Tibial artery (tissue), 4 donors: ENCODE results near the gene SLAMF8.

Experiments
- DNase-seq, 2 donors: peaks; one replicate each; pipeline ENCODE4 v3.0.0-alpha.2; 2019
- H3K27ac ChIP-seq, 2 donors: fragments of 200-600 bp; sonication (generic) in 1 of 2; 1 replicate in 1 of 2; 2 replicates in 1 of 2; pipeline ENCODE4 v1.5.1; 2018 to 2019; ENCODE audit warnings: mild to moderate bottlenecking in 1 of 2
- H3K27me3 ChIP-seq, 2 donors: fragments of 200-600 bp; sonication (generic) in 1 of 2; one replicate each; pipeline versions ENCODE4 v1.5.1 to v1.6.0; 2016 to 2019
- H3K36me3 ChIP-seq, 3 donors: fragments of 200-600 bp; sonication (generic) in 2 of 3; one replicate each; pipeline ENCODE4 v1.5.1; 2016 to 2019; ENCODE audit warnings: mild to moderate bottlenecking in 2 of 3
- H3K4me1 ChIP-seq, 4 donors: fragments of 200-600 bp; sonication (generic) in 2 of 4; 1 replicate in 3 of 4; 2 replicates in 1 of 4; pipeline ENCODE4 v1.5.1; 2016 to 2019
- H3K4me3 ChIP-seq, 2 donors: fragments of 200-600 bp; sonication (generic) in 1 of 2; 1 replicate in 1 of 2; 2 replicates in 1 of 2; pipeline ENCODE4 v1.5.1; 2018 to 2019; ENCODE audit warnings: mild to moderate bottlenecking in 2 of 2
- H3K9me3 ChIP-seq, 3 donors: fragments of 200-600 bp; sonication (generic) in 1 of 3; one replicate each; pipeline ENCODE4 v1.5.1; 2016 to 2019
- intact Hi-C: fragments of 100-400 bp; cut with DNase I; formaldehyde crosslinking; loops from one replicate; pipeline ENCODE4 v1.15.0; 2023; ENCODE audit warnings: low total_unique reads
- TF ChIP-seq, protein P1 (sequence below), 2 experiments: fragments of 200-600 bp in 1 of 2; fragments of 450-650 bp in 1 of 2; IDR thresholded peaks; one replicate each; pipeline ENCODE4 v1.5.1; 2017 to 2019; ENCODE audit warnings: antibody characterized with exemption in 2 of 2, mild to moderate bottlenecking in 1 of 2, moderate library complexity in 1 of 2

The SLAMF8 gene

DNA sequence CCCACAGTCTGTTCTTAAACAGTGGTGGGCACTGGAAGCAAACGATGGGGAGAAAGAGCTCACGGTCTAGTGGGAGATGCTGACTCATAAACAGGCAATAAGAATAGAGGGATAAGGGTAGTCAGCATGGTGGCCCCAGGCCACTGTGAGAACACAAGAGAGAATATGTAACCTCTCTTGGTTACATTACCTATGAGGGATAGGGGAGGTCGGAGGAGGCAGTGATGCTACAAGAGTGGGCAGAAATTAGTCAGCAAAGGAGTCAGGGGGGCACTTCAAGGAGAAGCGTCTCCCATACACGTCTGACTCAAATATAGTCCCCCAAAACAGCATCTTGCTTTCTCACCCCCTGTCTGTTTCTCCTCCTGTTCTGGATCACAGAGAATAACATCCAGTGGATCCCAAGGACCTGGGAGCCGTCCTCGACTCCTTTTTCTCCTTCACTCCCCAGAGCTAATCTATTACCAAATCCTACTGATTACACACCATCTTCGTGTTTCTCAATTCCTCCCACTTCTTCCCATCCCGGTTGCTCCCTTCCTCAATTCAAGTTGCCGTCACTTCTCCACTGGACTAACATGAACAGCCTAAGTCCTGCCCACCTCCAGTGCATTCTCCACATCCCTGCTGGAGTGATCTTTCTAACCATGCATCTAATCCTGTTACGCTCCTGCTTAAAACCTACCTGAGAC is 2.1 kb downstream of the SLAMF8 start:
- TF ChIP-seq, protein P1, sequence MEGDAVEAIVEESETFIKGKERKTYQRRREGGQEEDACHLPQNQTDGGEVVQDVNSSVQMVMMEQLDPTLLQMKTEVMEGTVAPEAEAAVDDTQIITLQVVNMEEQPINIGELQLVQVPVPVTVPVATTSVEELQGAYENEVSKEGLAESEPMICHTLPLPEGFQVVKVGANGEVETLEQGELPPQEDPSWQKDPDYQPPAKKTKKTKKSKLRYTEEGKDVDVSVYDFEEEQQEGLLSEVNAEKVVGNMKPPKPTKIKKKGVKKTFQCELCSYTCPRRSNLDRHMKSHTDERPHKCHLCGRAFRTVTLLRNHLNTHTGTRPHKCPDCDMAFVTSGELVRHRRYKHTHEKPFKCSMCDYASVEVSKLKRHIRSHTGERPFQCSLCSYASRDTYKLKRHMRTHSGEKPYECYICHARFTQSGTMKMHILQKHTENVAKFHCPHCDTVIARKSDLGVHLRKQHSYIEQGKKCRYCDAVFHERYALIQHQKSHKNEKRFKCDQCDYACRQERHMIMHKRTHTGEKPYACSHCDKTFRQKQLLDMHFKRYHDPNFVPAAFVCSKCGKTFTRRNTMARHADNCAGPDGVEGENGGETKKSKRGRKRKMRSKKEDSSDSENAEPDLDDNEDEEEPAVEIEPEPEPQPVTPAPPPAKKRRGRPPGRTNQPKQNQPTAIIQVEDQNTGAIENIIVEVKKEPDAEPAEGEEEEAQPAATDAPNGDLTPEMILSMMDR (IDR thresholded peaks at IDR 0.05), result no peak
- DNase-seq, result no peak
- intact Hi-C loops, result no loop called here
- H3K4me3 ChIP-seq, result no peak overlapping the region
- H3K36me3 ChIP-seq, result no peaks in the 10 kb centered on the region
- H3K27me3 ChIP-seq, result peaks cover 0 to 3% of the 10 kb centered on the region in 2 donors
- no peak overlapping the region for H3K27ac ChIP-seq
- no peaks in the 10 kb centered on the region for H3K4me1 ChIP-seq
- H3K9me3 ChIP-seq, result no peaks in the 10 kb centered on the region

DNA sequence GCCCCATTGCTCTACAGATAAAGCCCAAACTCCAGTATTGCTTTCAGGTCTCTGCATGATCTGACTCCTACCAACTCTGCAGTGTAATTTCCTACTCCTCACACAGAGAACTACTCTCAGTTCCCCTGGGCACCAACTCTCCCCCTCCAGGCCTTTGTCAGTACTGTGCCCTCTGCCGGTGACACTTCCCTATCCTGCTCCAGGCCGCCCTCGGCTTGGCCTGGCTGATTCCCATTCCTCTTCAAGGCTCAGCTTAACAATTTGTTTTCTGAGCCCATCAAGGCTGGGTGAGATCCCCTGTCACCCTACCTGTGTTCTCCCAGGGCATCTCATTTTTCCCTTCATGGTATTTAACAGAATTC is 2.6 kb downstream of the SLAMF8 start:
- Histone ChIP-seq H3K27me3 (no peaks in the 10 kb centered on the region), H3K36me3 (peaks cover 0 to 5% (median 0%) of the 10 kb centered on the region in 3 donors), H3K9me3 (no peaks in the 10 kb centered on the region), H3K4me1 (no peaks in the 10 kb centered on the region), H3K27ac (no peak overlapping the region), H3K4me3 (no peak overlapping the region)
- TF ChIP-seq, protein P1 (IDR thresholded peaks at IDR 0.05), result peak in 1 of 2 experiments; percentile 29
- DNase-seq, result peak; percentile 51 to 75
- intact Hi-C loops, result no loop called here

DNA sequence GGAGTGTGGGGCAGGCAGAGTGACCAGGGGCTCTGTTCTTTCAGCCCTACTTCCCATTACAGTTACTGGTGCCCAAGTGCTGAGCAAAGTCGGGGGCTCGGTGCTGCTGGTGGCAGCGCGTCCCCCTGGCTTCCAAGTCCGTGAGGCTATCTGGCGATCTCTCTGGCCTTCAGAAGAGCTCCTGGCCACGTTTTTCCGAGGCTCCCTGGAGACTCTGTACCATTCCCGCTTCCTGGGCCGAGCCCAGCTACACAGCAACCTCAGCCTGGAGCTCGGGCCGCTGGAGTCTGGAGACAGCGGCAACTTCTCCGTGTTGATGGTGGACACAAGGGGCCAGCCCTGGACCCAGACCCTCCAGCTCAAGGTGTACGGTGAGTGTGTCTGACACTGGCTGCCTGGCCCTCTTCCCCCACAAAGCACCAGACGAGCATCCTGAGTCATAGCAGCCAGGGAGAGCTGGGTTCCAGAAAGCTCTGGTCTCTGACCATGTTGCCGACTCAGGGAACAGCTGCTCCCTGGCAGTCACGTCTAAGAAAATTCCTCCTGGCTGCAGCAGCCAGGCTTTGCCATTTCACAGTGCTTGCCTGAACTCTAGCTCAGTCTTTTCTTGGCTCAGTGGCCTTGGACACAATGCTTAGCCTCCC is 3.3 kb downstream of the SLAMF8 start:
- TF ChIP-seq, protein P1 (IDR thresholded peaks at IDR 0.05), result no peak
- Histone ChIP-seq H3K27me3 (no peaks in the 10 kb centered on the region), H3K4me3 (no peak overlapping the region), H3K9me3 (no peaks in the 10 kb centered on the region), H3K4me1 (no peaks in the 10 kb centered on the region), H3K36me3 (peaks cover 0 to 11% (median 0%) of the 10 kb centered on the region in 3 donors), H3K27ac (no peak overlapping the region)
- intact Hi-C loops, result no loop called here
- DNase-seq, result peak in 1 of 2 donors; percentile 30

DNA sequence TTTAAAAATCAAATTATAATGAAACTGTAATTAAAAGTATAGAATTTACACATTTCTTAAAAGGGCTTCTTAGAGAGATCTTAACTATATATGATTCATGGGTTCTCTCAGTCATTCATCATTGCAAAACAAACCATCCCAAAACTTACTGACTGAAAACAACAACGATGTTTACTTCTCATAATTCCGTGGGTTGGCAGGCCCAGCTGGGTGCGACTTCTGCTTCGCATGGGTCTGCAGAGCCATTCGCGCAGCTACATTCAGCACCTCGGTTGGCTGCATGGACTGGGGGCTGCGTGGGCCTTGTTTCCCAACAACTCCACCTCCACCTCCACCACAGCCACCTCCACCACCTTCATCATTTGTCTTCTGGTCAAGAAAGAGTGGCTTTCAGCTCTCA is 4.0 kb downstream of the SLAMF8 start:
- H3K36me3 ChIP-seq, result peaks cover 0 to 12% (median 0%) of the 10 kb centered on the region in 3 donors
- H3K4me3 ChIP-seq, result no peak overlapping the region
- TF ChIP-seq, protein P1 (IDR thresholded peaks at IDR 0.05), result no peak
- intact Hi-C loops, result no loop called here
- no peak overlapping the region for H3K27ac ChIP-seq
- no peaks in the 10 kb centered on the region for H3K4me1 ChIP-seq
- no peak for DNase-seq
- no peaks in the 10 kb centered on the region for H3K27me3 ChIP-seq
- no peaks in the 10 kb centered on the region for H3K9me3 ChIP-seq

DNA sequence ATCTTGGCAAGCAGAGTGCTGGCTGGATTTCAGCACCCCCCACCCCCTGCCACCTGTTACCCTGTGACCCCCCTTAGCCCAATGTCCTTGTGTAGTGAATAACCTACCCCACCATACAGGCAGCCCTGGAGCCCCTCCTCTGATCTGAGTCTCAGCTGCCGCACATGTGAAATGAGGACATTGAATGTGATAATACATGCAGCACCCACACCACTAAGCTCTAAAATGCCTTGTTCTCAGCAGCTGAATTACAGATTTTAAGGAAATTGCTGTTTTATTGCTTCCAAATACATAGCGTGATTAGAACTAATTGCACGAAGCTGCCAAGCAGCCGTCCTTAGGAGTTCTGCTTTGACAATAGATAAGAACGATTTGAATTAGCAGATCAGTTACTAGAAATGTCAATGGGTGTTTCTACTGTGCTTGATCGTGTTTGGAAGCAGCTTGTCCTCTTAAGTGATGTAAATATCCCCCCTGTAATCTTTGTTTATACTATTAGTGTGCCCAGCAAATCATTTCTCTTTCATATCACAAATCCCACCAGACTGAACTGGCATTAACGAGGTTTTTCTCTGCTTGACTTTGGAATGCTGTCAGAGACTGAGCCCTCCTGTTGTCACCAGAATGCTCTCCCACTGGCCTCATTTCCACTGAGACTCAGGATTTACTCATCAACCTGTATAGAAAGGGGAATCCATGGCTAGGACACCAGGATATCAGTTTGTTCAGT is 4.9 kb downstream of the SLAMF8 start:
- H3K36me3 ChIP-seq, result peaks cover 0 to 18% (median 0%) of the 10 kb centered on the region in 3 donors
- intact Hi-C loops, result no loop called here
- H3K9me3 ChIP-seq, result no peaks in the 10 kb centered on the region
- no peaks in the 10 kb centered on the region for H3K27me3 ChIP-seq
- no peaks in the 10 kb centered on the region for H3K4me1 ChIP-seq
- no peak overlapping the region for H3K27ac ChIP-seq
- no peak overlapping the region for H3K4me3 ChIP-seq
- DNase-seq, result no peak
- TF ChIP-seq, protein P1 (IDR thresholded peaks at IDR 0.05), result no peak
